HEK293 (cell line): ENCODE measurements around the gene FCHO1.

Experiments
- CTCF ChIA-PET: fragments of 350-600 bp; formaldehyde crosslinking; extraction: SDS; loops from one replicate; lab custom pipeline; 2021; ENCODE audit warnings: antibody characterized with exemption; lab: Yijun Ruan, JAX
- POLR2A ChIA-PET: fragments of 300-600 bp; formaldehyde crosslinking; extraction: SDS; loops from one replicate; lab custom pipeline; 2020; ENCODE audit warnings: antibody characterized with exemption, inconsistent platforms; lab: Yijun Ruan, JAX
- H3K27ac ChIP-seq: fragments of 200-500 bp; sonication (Bioruptor generic); 2 replicates; pipeline ENCODE4 v1.5.1; 2014; ENCODE audit warnings: low read depth, low read length, control low read depth, inconsistent platforms; ENCODE audit errors: extremely low read depth
- H3K36me3 ChIP-seq, 2 experiments: fragments of 200-500 bp in 1 of 2; sonication (Bioruptor generic) in 1 of 2; 1 replicate in 1 of 2; 2 replicates in 1 of 2; pipeline ENCODE4 v1.5.1; 2014 to 2017; ENCODE audit warnings: inconsistent platforms in 2 of 2, low read length in 2 of 2; ENCODE audit not compliant: control insufficient read depth in 2 of 2, insufficient read depth in 1 of 2
- H3K4me1 ChIP-seq: fragments of 200-500 bp; sonication (Bioruptor generic); 2 replicates; pipeline ENCODE4 v1.5.1; 2014; ENCODE audit warnings: mild to moderate bottlenecking, low read length, inconsistent platforms; ENCODE audit not compliant: control insufficient read depth, insufficient read depth
- H3K4me3 ChIP-seq: 2 replicates; pipeline ENCODE4 v1.5.1; 2011; ENCODE audit warnings: low read depth, mild to moderate bottlenecking, control low read depth, low read length, moderate library complexity
- H3K9me3 ChIP-seq: fragments of 200-500 bp; sonication (Bioruptor generic); 2 replicates; pipeline ENCODE4 v1.5.1; 2014; ENCODE audit warnings: low read depth, low read length, inconsistent platforms; ENCODE audit not compliant: control insufficient read depth, insufficient read depth
- BCL11A ChIP-seq: fragments of 450-650 bp; formaldehyde crosslinking; IDR thresholded peaks from 2 replicates; pipeline ENCODE4 v1.5.1; 2016; ENCODE audit warnings: low read depth, missing biosample characterization, missing genetic modification characterization
- EGR2 ChIP-seq: fragments of 450-650 bp; formaldehyde crosslinking; IDR thresholded peaks from 2 replicates; pipeline ENCODE4 v1.5.1; 2016; ENCODE audit warnings: low read depth, missing biosample characterization, missing genetic modification characterization
- SP2 ChIP-seq: fragments of 450-650 bp; formaldehyde crosslinking; IDR thresholded peaks from 2 replicates; pipeline ENCODE4 v1.5.1; 2016; ENCODE audit warnings: missing biosample characterization, missing genetic modification characterization
- WT1 ChIP-seq: fragments of 450-650 bp; formaldehyde crosslinking; IDR thresholded peaks from 2 replicates; pipeline ENCODE4 v1.5.1; 2016; ENCODE audit warnings: missing biosample characterization, missing genetic modification characterization
- ZFHX2 ChIP-seq: fragments of 450-650 bp; formaldehyde crosslinking; conservative IDR thresholded peaks from 2 replicates; pipeline ENCODE4 v1.5.1; 2016; ENCODE audit warnings: missing biosample characterization, missing genetic modification characterization
- ZIC2 ChIP-seq: fragments of 450-650 bp; formaldehyde crosslinking; IDR thresholded peaks from 2 replicates; pipeline ENCODE4 v1.5.1; 2016; ENCODE audit warnings: missing biosample characterization, missing genetic modification characterization
- ZNF214 ChIP-seq: fragments of 450-650 bp; formaldehyde crosslinking; IDR thresholded peaks from 2 replicates; pipeline ENCODE4 v1.5.1; 2017; ENCODE audit warnings: missing biosample characterization, mild to moderate bottlenecking, missing genetic modification characterization, borderline replicate concordance
- ZNF366 ChIP-seq: fragments of 450-650 bp; formaldehyde crosslinking; conservative IDR thresholded peaks from 2 replicates; pipeline ENCODE4 v1.5.1; 2016; ENCODE audit warnings: missing biosample characterization, missing genetic modification characterization
- ZNF555 ChIP-seq: fragments of 450-650 bp; formaldehyde crosslinking; conservative IDR thresholded peaks from 2 replicates; pipeline ENCODE4 v1.5.1; 2017; ENCODE audit warnings: missing biosample characterization, mild to moderate bottlenecking, missing genetic modification characterization, inconsistent platforms
- ZNF600 ChIP-seq: fragments of 450-650 bp; formaldehyde crosslinking; IDR thresholded peaks from 2 replicates; pipeline ENCODE4 v1.5.1; 2016; ENCODE audit warnings: missing biosample characterization, missing genetic modification characterization
- ZNF677 ChIP-seq: fragments of 450-650 bp; IDR thresholded peaks from 2 replicates; pipeline ENCODE4 v1.5.0; 2018; ENCODE audit warnings: missing biosample characterization, mild to moderate bottlenecking, missing genetic modification characterization, moderate library complexity
- ZNF747 ChIP-seq: fragments of 450-650 bp; formaldehyde crosslinking; IDR thresholded peaks from 2 replicates; pipeline ENCODE4 v1.5.1; 2016; ENCODE audit warnings: missing biosample characterization, missing genetic modification characterization
- TF ChIP-seq, protein P1 (sequence below): fragments of 450-650 bp; formaldehyde crosslinking; IDR thresholded peaks from 2 replicates; pipeline ENCODE4 v1.5.1; 2016; ENCODE audit warnings: missing biosample characterization, missing genetic modification characterization
- TF ChIP-seq, protein P2 (sequence below): fragments of 450-650 bp; IDR thresholded peaks from 2 replicates; pipeline ENCODE4 v1.5.1; 2018; ENCODE audit warnings: missing biosample characterization, mild to moderate bottlenecking, missing genetic modification characterization
- TF ChIP-seq, protein P3 (sequence below): fragments of 450-650 bp; formaldehyde crosslinking; IDR thresholded peaks from 2 replicates; pipeline ENCODE4 v1.5.1; 2016; ENCODE audit warnings: missing biosample characterization, missing genetic modification characterization

FCHO1 gene

DNA sequence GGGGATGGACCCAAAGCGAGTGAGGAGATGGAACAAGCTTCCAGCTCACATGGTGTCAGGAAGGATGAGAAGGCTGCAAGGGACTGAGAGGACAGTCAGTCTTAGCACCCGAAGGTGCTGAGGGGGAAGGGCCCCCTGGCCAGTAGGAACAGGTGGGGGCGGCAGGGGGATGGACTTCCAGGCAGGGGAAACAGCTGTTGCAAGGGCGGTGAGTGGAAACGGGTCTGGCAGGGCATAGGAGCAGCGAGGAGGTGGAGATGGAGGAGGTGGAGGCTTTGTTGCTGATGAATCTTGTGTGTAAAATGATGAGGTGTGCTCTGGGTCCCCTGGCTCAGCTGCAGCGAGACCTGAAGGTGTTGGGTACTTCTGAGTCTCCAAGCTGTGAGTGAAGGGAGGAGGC, 30.8 kb upstream of the FCHO1 start (continued):
- TF ChIP-seq, protein P1, sequence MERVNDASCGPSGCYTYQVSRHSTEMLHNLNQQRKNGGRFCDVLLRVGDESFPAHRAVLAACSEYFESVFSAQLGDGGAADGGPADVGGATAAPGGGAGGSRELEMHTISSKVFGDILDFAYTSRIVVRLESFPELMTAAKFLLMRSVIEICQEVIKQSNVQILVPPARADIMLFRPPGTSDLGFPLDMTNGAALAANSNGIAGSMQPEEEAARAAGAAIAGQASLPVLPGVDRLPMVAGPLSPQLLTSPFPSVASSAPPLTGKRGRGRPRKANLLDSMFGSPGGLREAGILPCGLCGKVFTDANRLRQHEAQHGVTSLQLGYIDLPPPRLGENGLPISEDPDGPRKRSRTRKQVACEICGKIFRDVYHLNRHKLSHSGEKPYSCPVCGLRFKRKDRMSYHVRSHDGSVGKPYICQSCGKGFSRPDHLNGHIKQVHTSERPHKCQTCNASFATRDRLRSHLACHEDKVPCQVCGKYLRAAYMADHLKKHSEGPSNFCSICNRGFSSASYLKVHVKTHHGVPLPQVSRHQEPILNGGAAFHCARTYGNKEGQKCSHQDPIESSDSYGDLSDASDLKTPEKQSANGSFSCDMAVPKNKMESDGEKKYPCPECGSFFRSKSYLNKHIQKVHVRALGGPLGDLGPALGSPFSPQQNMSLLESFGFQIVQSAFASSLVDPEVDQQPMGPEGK (tag by site-specific recombination): peak; percentile 39; the same call in 1 of the 2 replicates
- TF ChIP-seq ZNF555 (no peak), ZNF600 (tag by site-specific recombination) (peak; percentile 54), ZFHX2 (tag by site-specific recombination) (peak; percentile 94), SP2 (peak; percentile 42)

DNA sequence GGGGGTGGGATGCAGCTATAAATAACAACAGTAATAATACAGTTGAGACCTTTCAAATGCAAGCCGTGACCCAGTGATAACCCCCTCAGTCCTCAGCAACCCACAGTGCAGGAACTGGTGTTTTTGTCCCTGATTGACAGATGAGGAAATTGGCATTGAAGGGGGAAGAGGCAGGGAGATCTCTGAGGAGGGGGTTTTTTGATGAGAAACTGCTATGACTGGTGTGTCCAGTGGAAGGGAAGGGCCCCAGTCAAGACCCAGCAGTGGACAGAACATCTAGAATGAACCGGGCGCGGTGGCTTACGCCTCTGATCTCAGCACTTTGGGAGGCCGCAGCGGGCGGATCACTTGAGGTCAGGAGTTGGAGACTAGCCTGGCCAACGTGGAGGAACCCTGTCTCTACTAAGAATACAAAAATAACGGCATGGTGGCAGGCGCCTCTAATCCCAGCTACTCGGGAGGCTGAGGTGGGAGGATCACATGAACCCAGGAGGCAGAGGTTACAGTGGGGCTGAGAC, 30.1 kb upstream of the FCHO1 start:
- H3K27ac ChIP-seq: no peak overlapping the region
- no peak overlapping the region for H3K4me3 ChIP-seq
- TF ChIP-seq, protein P2, sequence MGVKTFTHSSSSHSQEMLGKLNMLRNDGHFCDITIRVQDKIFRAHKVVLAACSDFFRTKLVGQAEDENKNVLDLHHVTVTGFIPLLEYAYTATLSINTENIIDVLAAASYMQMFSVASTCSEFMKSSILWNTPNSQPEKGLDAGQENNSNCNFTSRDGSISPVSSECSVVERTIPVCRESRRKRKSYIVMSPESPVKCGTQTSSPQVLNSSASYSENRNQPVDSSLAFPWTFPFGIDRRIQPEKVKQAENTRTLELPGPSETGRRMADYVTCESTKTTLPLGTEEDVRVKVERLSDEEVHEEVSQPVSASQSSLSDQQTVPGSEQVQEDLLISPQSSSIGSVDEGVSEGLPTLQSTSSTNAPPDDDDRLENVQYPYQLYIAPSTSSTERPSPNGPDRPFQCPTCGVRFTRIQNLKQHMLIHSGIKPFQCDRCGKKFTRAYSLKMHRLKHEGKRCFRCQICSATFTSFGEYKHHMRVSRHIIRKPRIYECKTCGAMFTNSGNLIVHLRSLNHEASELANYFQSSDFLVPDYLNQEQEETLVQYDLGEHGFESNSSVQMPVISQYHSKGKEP (tag by site-specific recombination): no peak
- TF ChIP-seq, protein P3, sequence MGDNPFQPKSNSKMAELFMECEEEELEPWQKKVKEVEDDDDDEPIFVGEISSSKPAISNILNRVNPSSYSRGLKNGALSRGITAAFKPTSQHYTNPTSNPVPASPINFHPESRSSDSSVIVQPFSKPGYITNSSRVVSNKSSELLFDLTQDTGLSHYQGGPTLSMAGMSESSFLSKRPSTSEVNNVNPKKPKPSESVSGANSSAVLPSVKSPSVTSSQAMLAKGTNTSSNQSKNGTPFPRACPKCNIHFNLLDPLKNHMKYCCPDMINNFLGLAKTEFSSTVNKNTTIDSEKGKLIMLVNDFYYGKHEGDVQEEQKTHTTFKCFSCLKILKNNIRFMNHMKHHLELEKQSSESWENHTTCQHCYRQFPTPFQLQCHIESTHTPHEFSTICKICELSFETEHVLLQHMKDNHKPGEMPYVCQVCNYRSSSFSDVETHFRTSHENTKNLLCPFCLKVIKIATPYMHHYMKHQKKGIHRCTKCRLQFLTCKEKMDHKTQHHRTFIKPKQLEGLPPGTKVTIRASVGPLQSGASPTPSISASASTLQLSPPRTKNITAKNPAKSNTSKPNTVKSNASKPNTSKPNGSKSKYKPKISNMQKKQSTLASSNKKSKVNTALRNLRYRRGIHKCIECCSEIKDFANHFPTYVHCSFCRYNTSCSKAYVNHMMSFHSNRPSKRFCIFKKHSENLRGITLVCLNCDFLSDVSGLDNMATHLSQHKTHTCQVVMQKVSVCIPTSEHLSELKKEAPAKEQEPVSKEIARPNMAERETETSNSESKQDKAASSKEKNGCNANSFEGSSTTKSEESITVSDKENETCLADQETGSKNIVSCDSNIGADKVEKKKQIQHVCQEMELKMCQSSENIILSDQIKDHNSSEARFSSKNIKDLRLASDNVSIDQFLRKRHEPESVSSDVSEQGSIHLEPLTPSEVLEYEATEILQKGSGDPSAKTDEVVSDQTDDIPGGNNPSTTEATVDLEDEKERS (tag by site-specific recombination): no peak
- TF ChIP-seq BCL11A (tag by site-specific recombination) (no peak), WT1 (tag by site-specific recombination) (no peak), ZNF677 (tag by site-specific recombination) (no peak)
- peaks cover 7 to 40% of the 10 kb centered on the region in 2 experiments; a peak in 2 of 3 replicates for H3K36me3 ChIP-seq
- H3K4me1 ChIP-seq: peaks cover 6% of the 10 kb centered on the region
- no peaks in the 10 kb centered on the region for H3K9me3 ChIP-seq
- ChIA-PET CTCF (interaction anchor here (0.6 to 2.3 kb wide), 3 partner anchors 14 to 99 kb away, joined by 4 to 7 read pairs (median 4); no protein-coding TSS in a partner anchor), POLR2A (interaction anchor here (1.1 to 3.0 kb wide), 2 partner anchors 17 to 139 kb away, joined by 3 to 8 read pairs; partner anchors contain the start of gene RPL18A)

DNA sequence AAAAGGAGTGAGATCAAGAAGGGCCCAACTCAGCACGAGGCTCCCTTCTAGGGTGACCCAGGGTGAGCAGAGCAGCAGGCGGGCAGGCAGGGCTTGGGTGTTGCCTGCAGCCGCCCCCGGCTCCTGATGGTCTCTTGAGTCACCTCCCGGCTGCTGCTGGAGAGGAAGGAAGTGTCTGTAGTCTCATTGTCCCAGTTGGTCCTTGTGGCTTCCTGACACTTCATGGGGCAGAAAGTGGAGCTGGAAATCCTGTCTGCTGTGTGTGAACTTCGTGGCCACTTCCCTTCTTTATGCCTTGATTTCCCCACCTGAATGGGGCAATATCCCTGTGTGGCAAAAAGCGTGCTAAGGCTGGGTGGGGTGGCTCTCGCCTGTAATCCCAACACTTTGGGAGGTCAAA, 29.5 kb upstream of the FCHO1 start:
- H3K4me1 ChIP-seq: peaks cover 6% of the 10 kb centered on the region
- H3K4me3 ChIP-seq: no peak overlapping the region
- TF ChIP-seq ZIC2 (tag by site-specific recombination): 0 out of 2 replicates have a peak, but pooled peaks have one; percentile 24
- TF ChIP-seq EGR2 (tag by site-specific recombination): peak; percentile 62
- TF ChIP-seq ZNF214: no peak
- no peak for TF ChIP-seq ZNF366
- no peak for TF ChIP-seq ZNF747 (tag by site-specific recombination)
- TF ChIP-seq ZFHX2 (tag by site-specific recombination): peak; percentile 70
- CTCF ChIA-PET: interaction anchor here (2.3 kb wide), 1 partner anchor 45 kb away, joined by 7 read pairs; no protein-coding TSS in a partner anchor
- peaks cover 7 to 46% of the 10 kb centered on the region in 2 experiments; a peak in 2 of 3 replicates for H3K36me3 ChIP-seq
- H3K27ac ChIP-seq: no peak overlapping the region
- H3K9me3 ChIP-seq: no peaks in the 10 kb centered on the region
- POLR2A ChIA-PET: no interaction called here
